ENCODE data around the gene LRP2BP.

GRCh38 chr4:185357211-185357610 lies 38.5 kb downstream of the LRP2BP start:
- TF ChIP-seq, protein P1, sequence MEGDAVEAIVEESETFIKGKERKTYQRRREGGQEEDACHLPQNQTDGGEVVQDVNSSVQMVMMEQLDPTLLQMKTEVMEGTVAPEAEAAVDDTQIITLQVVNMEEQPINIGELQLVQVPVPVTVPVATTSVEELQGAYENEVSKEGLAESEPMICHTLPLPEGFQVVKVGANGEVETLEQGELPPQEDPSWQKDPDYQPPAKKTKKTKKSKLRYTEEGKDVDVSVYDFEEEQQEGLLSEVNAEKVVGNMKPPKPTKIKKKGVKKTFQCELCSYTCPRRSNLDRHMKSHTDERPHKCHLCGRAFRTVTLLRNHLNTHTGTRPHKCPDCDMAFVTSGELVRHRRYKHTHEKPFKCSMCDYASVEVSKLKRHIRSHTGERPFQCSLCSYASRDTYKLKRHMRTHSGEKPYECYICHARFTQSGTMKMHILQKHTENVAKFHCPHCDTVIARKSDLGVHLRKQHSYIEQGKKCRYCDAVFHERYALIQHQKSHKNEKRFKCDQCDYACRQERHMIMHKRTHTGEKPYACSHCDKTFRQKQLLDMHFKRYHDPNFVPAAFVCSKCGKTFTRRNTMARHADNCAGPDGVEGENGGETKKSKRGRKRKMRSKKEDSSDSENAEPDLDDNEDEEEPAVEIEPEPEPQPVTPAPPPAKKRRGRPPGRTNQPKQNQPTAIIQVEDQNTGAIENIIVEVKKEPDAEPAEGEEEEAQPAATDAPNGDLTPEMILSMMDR (IDR thresholded peaks at IDR 0.05; ENCODE audit: poor library complexity): no peak
- TF ChIP-seq EZH2 (IDR thresholded peaks at IDR 0.05; ENCODE audit: borderline replicate concordance) (no peak), EZH2phosphoT487 (IDR thresholded peaks at IDR 0.05; ENCODE audit: low read depth, severe bottlenecking, unreplicated experiment) (no peak)
